T-helper 2 cell treated with Interferon-gamma antibody and Interleukin-4, amounts not matched to agents 100 ng/mL and 5 ng/mL, for 36 hours (primary cell): ENCODE measurements around the gene RBM12. TPM values are rescaled to one million over a fixed set of nuclear protein-coding genes. Genes with fewer than 3 reads are reported as not detected.

Source experiments
- intact Hi-C: fragments of 100-400 bp; cut with micrococcal nuclease; formaldehyde crosslinking; loops from one replicate; pipeline ENCODE4 v1.15.1; 2023
- total RNA-seq: library from RNA; stranded (reverse); gene quantifications from 2 replicates; pipeline ENCODE4 v1.2.3, GENCODE V29; 2022

RBM12 gene
- total RNA-seq, 1 donor from 2014 or later = 130 TPM

GRCh38 chr20:35620818-35621559 is 43.7 kb downstream of the RBM12 start:
- intact Hi-C loops = no loop called here

GRCh38 chr20:35619196-35620095 is 45.3 kb downstream of the RBM12 start:
- intact Hi-C loops = loop anchor here (1.0 to 10.0 kb wide), 7 partner anchors 120 to 912 kb away; no protein-coding TSS in a partner anchor

- intact Hi-C loops = loop anchor here (1.0 to 10.0 kb wide), 7 partner anchors 121 to 911 kb away; no protein-coding TSS in a partner anchor
Measured at GRCh38 chr20:35618263-35619131, 46.2 kb downstream of the RBM12 start.

GRCh38 chr20:35617397-35618262 is 47.1 kb downstream of the RBM12 start:
- intact Hi-C loops = loop anchor here (2.0 to 10.0 kb wide), 7 partner anchors 127 to 910 kb away; partner anchors contain the start of genes CEP250 and SCAND1

- intact Hi-C loops = loop anchor here (1.0 to 10.0 kb wide), 10 partner anchors 15 to 909 kb away; partner anchors contain the start of genes CEP250, CPNE1, ERGIC3 and NFS1
Measured at GRCh38 chr20:35616465-35617396, 48.0 kb downstream of the RBM12 start.

GRCh38 chr20:35615667-35616464 is 48.8 kb downstream of the RBM12 start, which contains the start of gene SPAG4:
Gene SPAG4 (plus strand): TSS chr20:35615829. CDS start chr20:35616004, 175 bp downstream.
- intact Hi-C loops = loop anchor here (1.0 to 10.0 kb wide), 10 partner anchors 15 to 909 kb away; partner anchors contain the start of genes CEP250, CPNE1, ERGIC3 and NFS1

GRCh38 chr20:35611482-35611881 is 53.2 kb downstream of the RBM12 start:
- intact Hi-C loops = loop anchor here (10.0 kb wide), 1 partner anchor 307 kb away; no protein-coding TSS in a partner anchor

- intact Hi-C loops = loop anchor here (10.0 kb wide), 1 partner anchor 306 kb away; no protein-coding TSS in a partner anchor
Measured at GRCh38 chr20:35610833-35611427, 53.8 kb downstream of the RBM12 start.

GRCh38 chr20:35607003-35607735 is 57.5 kb downstream of the RBM12 start:
- intact Hi-C loops = no loop called here

GRCh38 chr20:35606127-35606526 is 58.6 kb downstream of the RBM12 start:
- intact Hi-C loops = no loop called here

GRCh38 chr20:35604449-35604747 is 60.3 kb downstream of the RBM12 start:
- intact Hi-C loops = loop anchor here (5.0 kb wide), 1 partner anchor 142 kb away; no protein-coding TSS in a partner anchor

GRCh38 chr20:35603695-35604448 is 60.8 kb downstream of the RBM12 start:
- intact Hi-C loops = loop anchor here (5.0 kb wide), 1 partner anchor 142 kb away; no protein-coding TSS in a partner anchor

- intact Hi-C loops = loop anchor here (5.0 kb wide), 1 partner anchor 141 kb away; no protein-coding TSS in a partner anchor
Measured at GRCh38 chr20:35602851-35603495, 61.7 kb downstream of the RBM12 start.

- intact Hi-C loops = loop anchor here (1.0 to 5.0 kb wide), 2 partner anchors 14 to 140 kb away; no protein-coding TSS in a partner anchor
Measured at GRCh38 chr20:35601990-35602389, 62.7 kb downstream of the RBM12 start.
